Measurements from ENCODE around the gene RALGPS1.

GRCh38 chr9:126869368-126869767 is 45.2 kb upstream of the RALGPS1 start:
- TF ChIP-seq, protein P1, sequence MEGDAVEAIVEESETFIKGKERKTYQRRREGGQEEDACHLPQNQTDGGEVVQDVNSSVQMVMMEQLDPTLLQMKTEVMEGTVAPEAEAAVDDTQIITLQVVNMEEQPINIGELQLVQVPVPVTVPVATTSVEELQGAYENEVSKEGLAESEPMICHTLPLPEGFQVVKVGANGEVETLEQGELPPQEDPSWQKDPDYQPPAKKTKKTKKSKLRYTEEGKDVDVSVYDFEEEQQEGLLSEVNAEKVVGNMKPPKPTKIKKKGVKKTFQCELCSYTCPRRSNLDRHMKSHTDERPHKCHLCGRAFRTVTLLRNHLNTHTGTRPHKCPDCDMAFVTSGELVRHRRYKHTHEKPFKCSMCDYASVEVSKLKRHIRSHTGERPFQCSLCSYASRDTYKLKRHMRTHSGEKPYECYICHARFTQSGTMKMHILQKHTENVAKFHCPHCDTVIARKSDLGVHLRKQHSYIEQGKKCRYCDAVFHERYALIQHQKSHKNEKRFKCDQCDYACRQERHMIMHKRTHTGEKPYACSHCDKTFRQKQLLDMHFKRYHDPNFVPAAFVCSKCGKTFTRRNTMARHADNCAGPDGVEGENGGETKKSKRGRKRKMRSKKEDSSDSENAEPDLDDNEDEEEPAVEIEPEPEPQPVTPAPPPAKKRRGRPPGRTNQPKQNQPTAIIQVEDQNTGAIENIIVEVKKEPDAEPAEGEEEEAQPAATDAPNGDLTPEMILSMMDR (IDR thresholded peaks at IDR 0.05; ENCODE audit: low read depth, low read length) = no peak
- TF ChIP-seq POLR2A (IDR thresholded peaks at IDR 0.05; ENCODE audit: extremely low read depth, insufficient read length) (no peak), MAX (IDR thresholded peaks at IDR 0.05; ENCODE audit: low read depth, low read length) (no peak), MYC (IDR thresholded peaks at IDR 0.05; ENCODE audit: low read depth, low read length) (no peak)
